GM12875 (cell line): ENCODE data around the gene SMCHD1.
A peak's percentile ranks its signal among the peaks of the same experiment; 100 is the strongest.

Experiments
- H3K4me3 ChIP-seq: one replicate; pipeline ENCODE4 v1.5.1; 2011; ENCODE audit warnings: low read depth, low read length, control low read depth
- CTCF ChIP-seq: IDR thresholded peaks from 2 replicates; pipeline ENCODE4 v1.5.1; 2011; ENCODE audit warnings: low read depth, mild to moderate bottlenecking, control low read depth, inconsistent platforms, low read length, moderate library complexity, borderline replicate concordance; ENCODE audit not compliant: insufficient read depth

Gene SMCHD1

GRCh38 chr18:2625217-2625616 lies 30.3 kb upstream of the SMCHD1 start:
- TF ChIP-seq CTCF: no peak
- no peak overlapping the region for H3K4me3 ChIP-seq

GRCh38 chr18:2627821-2628276 lies 27.7 kb upstream of the SMCHD1 start:
- H3K4me3 ChIP-seq: no peak overlapping the region
- no peak for TF ChIP-seq CTCF

- TF ChIP-seq CTCF: no peak
- H3K4me3 ChIP-seq: no peak overlapping the region
These were observed 26.5 kb upstream of the SMCHD1 start for GRCh38 chr18:2629003-2629402.

GRCh38 chr18:2635586-2635985 lies 19.9 kb upstream of the SMCHD1 start:
- no peak for TF ChIP-seq CTCF
- H3K4me3 ChIP-seq: no peak overlapping the region

- no peak for TF ChIP-seq CTCF
- peak overlapping the region; percentile 23 for H3K4me3 ChIP-seq
These were observed 19.3 kb upstream of the SMCHD1 start for GRCh38 chr18:2636126-2636631.

- H3K4me3 ChIP-seq: no peak overlapping the region
- TF ChIP-seq CTCF: no peak
These were observed 13.9 kb upstream of the SMCHD1 start for GRCh38 chr18:2641638-2642037.

GRCh38 chr18:2642771-2643170 lies 12.8 kb upstream of the SMCHD1 start:
- no peak for TF ChIP-seq CTCF
- no peak overlapping the region for H3K4me3 ChIP-seq
